T47D (cell line): ENCODE measurements around the gene KAT7.
"Not testable (repeated sequence)": the region's sequence is repeated elsewhere in the genome, so short reads cannot be mapped to it uniquely, and the experiment has no call there.

Source experiments
- DNase-seq, 2 experiments: peaks; one replicate each; pipeline versions ENCODE4 v3.0.0 to v3.0.0-alpha.2; 2011 to 2012; ENCODE audit warnings: low read depth in 1 of 2, low spot score in 1 of 2
- JUND ChIP-seq: IDR thresholded peaks from 2 replicates; pipeline ENCODE4 v1.6.1; 2012; ENCODE audit warnings: low read depth
- in situ Hi-C: cut with HindIII; loops from 2 replicates; pipeline ENCODE4 v1.10.0; 2016; ENCODE audit warnings: low sequenced_read_pairs, low pct_unique_long_range_greater_than_20kb

KAT7 gene

GRCh38 chr17:49753959-49754391, 34.5 kb upstream of the KAT7 start:
- DNase-seq: no peak
- TF ChIP-seq JUND: no peak
- in situ Hi-C loops: no loop called here

DNA sequence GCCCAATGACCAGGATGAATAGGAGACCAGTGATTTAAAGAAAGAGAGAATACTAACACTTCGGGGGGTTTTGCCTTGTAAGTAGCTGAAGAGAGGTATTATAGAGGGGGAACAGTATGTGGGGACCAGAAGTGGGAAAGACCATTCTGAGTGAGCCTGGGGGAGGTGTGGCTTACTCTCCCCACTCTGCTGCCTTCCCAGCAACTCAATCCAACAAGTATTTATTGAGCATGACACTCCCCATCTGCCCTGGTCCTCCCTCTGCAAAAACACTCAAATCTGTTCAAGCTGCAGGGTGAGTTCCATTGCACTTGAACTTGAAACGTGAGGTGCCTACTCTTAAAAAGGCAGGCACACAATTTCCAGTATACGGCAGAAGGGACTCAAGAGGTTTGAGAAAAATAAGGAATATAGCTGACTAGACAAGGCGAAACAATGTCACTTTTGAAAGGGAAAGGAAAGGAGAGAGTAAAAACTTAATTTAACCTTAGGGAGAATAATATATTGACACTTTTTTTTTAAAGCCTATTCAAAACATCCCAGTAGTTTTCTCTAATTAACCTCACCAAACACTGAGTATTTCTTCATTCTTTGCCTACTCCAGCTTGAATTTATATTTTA, 32.7 kb upstream of the KAT7 start:
- TF ChIP-seq JUND: no peak
- in situ Hi-C loops: no loop called here
- DNase-seq: no peak

DNA sequence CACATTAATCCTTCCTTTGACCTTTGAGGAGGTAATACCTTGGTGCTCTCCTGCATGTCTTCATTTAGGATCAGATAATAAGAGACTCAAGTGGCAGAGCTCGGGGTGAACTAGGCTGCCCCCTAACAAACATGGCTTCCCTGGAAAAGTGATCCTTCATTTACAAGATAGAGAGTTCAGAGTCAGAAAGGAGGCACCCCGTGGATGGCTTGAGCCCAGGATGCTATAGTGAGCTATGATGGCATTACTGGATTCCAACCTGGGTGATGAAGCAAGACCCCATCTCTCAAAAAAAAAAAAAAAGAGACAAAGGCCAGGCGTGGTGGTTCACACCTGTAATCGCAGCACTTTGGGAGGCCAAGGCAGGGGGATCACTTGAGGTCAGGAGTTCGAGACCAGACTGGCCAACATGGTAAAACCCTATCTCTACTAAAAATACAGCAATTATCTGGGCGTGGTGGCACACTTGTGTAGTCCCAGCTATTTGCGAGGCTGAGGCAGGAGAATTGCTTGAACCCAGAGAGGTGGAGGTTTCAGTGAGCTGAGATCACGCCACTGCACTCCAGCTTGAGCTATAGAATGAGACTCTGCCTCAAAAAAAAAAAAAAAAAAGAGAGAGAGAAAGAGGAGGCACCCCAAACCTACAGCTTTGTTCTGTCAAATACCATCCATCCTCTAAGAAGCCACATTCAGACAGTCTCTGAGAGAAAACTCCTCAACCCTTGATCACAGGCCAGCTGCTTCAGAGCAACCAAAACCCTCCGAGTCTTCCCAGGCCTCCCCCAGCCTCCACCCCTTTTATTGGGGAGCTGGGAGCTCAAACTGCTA, 31.9 kb upstream of the KAT7 start:
- DNase-seq: no peak
- in situ Hi-C loops: no loop called here
- no peak for TF ChIP-seq JUND

DNA sequence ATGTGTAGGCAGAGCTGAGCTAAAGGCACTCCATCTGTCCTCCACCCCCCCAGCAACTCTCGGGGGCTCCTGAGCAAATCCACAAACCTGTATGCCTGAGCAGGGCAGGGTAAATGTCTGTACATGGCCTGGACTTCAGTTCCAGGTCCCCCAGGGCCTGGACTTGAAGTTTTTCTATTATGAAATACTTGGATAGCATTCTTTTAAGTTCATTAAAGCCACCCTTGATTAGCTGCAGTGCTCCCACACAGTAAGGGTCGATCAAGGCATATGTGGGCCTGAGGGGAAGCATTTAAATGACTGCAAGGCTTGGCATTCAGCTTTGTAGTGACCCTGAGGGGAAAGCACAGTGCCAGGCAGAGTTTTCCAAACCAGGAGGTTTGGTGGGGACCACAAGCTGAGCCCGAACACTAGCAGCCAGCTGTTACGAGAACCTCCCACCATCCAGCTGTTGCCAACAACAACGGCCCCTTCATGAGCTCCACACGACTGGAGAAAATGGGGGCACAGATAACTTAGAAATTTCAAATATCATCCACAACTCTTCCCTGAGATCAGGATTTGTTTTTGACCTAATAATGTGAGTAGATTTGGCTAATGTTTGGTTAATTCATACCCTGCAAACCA, 31.2 kb upstream of the KAT7 start:
- in situ Hi-C loops: no loop called here
- no peak for DNase-seq
- TF ChIP-seq JUND: no peak

DNA sequence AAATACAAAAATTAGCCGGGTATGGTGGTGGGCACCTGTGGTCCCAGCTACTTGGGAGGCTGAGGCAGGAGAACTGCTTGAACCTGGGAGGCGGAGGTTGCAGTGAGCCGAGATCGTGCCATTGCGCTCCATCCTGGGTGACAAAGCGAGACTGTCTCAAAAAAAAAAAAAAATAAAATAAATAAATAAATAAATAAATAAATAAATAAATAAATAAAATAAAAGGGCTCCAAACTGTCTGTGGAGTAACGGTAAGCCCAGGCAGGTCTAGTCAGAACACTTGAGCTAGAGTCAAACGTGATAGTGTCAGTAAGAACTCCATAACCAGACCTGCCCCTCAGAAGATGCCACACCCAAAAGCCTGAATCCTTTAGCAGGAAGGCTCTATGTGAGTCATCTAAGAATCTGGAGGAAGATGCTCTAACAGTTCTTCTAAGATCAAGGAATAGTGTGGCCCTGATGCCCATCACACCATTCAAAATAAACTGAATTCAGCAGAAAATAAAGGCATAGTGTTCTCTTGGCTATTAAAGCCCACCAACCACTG, 29.9 kb upstream of the KAT7 start:
- DNase-seq, in situ Hi-C loops: not testable (repeated sequence)

DNA sequence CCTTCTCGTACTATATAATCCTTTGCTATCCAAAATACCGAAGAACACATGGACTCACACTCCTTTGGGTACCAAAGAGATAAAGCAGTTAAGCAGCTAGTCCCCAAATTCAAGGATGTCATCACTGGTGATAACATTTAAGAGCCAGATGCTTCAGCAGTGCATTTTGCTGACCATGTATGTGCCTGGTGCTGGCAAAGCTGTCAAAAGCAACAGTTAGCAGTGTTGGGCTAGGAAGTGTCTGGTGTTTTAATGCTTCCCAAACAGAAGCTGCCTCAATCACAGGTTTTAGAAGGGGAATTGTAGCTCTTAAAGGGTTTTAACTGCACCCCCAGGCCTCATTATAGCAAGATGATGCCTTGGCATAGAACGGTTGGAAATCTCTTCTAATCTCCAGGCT, 29.3 kb upstream of the KAT7 start:
- no peak for DNase-seq
- TF ChIP-seq JUND: no peak
- in situ Hi-C loops: no loop called here

DNA sequence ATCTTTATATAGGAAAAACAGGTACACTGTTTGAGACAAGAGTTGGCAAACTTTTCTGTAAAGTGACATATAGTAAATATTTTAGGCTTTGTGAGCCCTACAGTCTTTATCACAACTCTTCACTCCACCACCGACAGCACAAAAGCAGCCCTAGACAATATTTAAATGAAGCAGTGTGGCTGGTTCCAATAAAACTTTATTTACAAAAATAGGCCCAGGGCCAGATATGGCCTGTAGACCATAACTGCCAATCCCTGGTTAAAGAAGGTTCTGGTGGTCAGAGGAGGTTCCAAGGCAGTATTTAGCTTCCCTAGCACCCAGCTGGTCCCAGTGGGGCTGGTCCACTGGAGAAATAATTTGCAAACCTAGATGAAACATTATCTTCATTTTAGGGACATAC, 28.2 kb upstream of the KAT7 start:
- in situ Hi-C loops: no loop called here
- no peak for DNase-seq
- TF ChIP-seq JUND: no peak

- in situ Hi-C loops: no loop called here
- no peak for DNase-seq
- no peak for TF ChIP-seq JUND
These were observed 27.4 kb upstream of the KAT7 start for GRCh38 chr17:49760932-49761558.

DNA sequence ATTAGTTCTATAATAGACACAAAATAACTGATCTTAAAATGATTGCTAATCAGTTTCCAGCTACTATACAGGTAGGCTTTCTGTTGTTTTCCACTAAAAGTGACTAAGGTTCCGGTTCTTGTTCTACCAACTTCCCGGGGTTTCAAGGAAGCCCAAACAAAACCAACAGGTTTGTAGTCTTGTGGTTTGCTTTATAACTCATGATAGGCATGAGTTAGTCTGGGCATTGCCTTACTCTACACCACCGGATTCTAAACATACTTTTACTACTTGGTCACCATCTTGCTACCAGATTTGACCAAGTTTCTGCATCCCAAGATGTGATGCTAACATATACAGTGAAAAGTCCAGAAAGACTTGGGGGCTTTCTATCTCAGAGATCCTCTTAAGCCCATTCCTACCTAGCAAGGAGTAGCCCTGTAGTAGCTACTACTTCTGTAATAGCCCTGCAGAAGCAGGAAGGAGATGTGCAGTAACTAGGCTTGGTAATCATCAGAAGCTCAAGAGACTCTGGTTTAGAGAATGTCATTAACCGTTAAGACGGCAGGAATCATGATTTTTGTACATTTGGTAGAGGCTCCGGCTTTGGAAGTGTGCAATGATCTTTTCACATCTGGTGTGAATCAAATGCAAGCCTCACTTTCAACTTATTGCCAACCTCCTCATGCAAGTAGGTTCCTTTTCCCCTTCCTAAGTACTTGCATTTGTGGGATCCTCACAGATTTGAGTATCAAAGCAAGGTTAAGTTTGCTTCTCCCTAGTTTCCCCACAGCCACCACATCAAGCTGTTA, 26.1 kb upstream of the KAT7 start:
- DNase-seq: peak in 1 of 2 experiments; percentile 27
- in situ Hi-C loops: no loop called here
- TF ChIP-seq JUND: no peak

DNA sequence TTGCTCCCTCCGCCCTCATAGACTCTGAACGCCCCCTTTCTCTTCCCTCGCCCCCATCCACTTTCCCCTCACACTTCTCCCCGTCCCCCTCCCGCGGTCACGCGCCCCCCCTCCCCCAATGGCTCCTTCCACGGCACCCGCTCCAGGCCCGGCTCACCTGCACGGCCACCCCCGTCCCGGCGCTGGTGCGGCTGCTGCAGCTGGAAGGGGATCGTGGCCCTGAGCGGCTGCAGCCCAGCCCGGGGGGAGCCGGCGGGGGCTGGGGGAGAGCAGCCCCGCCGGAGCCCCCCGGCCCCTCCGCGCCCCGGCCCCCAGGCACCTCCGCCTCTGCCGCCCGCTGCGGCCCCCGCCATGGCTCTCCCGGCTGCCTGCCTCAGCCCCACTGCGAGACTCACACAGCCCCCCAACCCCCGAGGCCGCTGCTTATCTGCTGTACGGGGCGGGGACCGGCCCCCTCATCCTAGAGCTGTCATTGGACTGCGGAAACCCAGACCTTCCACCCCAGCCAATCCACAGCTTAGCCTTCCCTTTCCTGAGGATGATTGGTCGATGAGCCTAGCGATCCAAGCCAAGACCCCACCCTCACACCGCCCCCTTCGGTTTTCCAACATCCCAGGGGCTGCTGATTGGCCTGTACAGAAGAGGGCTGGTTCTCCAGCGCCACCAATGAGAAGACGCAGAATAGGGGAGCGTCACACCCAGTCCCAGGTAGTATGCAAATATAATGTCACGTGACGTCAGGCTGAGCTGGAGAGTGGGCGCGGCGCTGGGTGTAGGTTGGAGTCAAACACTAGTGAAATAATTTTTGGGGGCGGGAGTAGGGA, 24.5 kb upstream of the KAT7 start, which contains the start of gene FAM117A:
TSS of gene FAM117A (minus strand) at position 397 of the 824 bp plus-strand sequence. CDS start at position 353, 44 bp downstream.
- peak; percentile 100 for DNase-seq
- in situ Hi-C loops: no loop called here
- TF ChIP-seq JUND: no peak

- no peak for DNase-seq
- in situ Hi-C loops: no loop called here
- TF ChIP-seq JUND: no peak
These were observed 23.8 kb upstream of the KAT7 start for GRCh38 chr17:49764559-49765180.
